ENCODE measurements around the gene CUBN.

Gene CUBN

GRCh38 chr10:16812676-16813075 is 316.9 kb downstream of the CUBN start:
- no peaks in the 10 kb centered on the region for H4K20me1 ChIP-seq (ENCODE audit: insufficient read depth)

DNA sequence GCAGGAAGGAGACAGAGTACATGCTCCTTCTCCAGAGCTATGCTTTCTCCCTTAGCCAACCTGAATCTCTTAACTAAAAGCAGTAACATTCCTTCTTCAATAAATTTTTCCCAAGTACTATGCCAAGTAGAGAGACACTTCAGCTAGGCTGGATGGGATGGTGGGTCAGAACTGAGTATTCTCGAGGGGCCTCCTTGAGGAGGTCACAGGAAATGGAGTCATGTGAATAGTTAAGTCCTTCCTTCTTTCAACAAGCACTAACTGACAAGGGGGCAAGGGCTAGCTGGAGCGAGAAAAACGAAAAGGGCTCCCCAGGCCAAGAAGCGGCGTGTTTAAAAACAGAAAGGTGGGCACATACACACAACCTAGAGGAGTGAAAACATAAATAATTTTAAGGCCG is 317.8 kb downstream of the CUBN start:
- H3K9ac ChIP-seq = no peak overlapping the region
- no peak overlapping the region for H3K4me3 ChIP-seq (IDR thresholded peaks at IDR 0.05; ENCODE audit: insufficient read depth, low read depth, low read length)
- H3K27me3 ChIP-seq (ENCODE audit: insufficient read depth, low read depth) = no peaks in the 10 kb centered on the region
- H4K20me1 ChIP-seq (ENCODE audit: insufficient read depth) = no peaks in the 10 kb centered on the region
- H3K36me3 ChIP-seq (ENCODE audit: insufficient read depth) = no peaks in the 10 kb centered on the region
- no peak overlapping the region for H3K27ac ChIP-seq
- H3K4me2 ChIP-seq = no peak overlapping the region
- no peak overlapping the region for H2AFZ ChIP-seq (ENCODE audit: low read depth)
- no peak for TF ChIP-seq CTCF (conservative IDR thresholded peaks at IDR 0.05; ENCODE audit: low read depth, low read length)
- peaks cover 9% of the 10 kb centered on the region for H3K4me1 ChIP-seq (ENCODE audit: low read depth, poor library complexity, severe bottlenecking)
- peaks cover 4% of the 10 kb centered on the region for H3K79me2 ChIP-seq (ENCODE audit: insufficient read depth, low read depth)

More at GRCh38 chr10:16812676-16813075, 316.9 kb downstream of the CUBN start:
- no peak overlapping the region for H3K4me2 ChIP-seq
- no peaks in the 10 kb centered on the region for H3K36me3 ChIP-seq (ENCODE audit: insufficient read depth)
- no peaks in the 10 kb centered on the region for H3K27me3 ChIP-seq (ENCODE audit: insufficient read depth, low read depth)
- H3K9ac ChIP-seq = no peak overlapping the region
- H3K4me3 ChIP-seq (IDR thresholded peaks at IDR 0.05; ENCODE audit: insufficient read depth, low read depth, low read length) = no peak overlapping the region
- H3K27ac ChIP-seq = no peak overlapping the region
- H3K4me1 ChIP-seq (ENCODE audit: low read depth, poor library complexity, severe bottlenecking) = peaks cover 9% of the 10 kb centered on the region
- H2AFZ ChIP-seq (ENCODE audit: low read depth) = no peak overlapping the region
- H3K79me2 ChIP-seq (ENCODE audit: insufficient read depth, low read depth) = peaks cover 4% of the 10 kb centered on the region
- no peak for TF ChIP-seq CTCF (conservative IDR thresholded peaks at IDR 0.05; ENCODE audit: low read depth, low read length)

DNA sequence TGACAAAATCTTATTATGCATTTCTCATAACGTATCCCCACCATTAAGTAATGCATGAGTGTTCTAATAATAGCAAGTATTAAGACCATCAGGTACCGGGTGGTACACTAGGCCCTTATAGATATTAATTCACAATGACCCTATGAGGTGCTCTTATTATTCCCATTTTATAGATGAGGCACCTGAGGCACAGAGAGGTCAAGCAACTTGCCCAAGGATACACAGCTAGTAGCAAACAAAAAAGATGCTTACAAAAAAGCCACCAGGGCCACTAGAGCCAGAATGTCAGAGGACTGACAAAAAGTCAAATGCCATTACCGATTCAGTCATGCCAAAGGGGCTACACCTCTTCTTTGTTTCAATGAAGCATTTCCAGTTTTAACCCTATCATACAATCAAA is 318.3 kb downstream of the CUBN start:
- no peaks in the 10 kb centered on the region; the same call in 1 of the 2 replicates for H3K79me2 ChIP-seq (ENCODE audit: insufficient read depth, low read depth)

DNA sequence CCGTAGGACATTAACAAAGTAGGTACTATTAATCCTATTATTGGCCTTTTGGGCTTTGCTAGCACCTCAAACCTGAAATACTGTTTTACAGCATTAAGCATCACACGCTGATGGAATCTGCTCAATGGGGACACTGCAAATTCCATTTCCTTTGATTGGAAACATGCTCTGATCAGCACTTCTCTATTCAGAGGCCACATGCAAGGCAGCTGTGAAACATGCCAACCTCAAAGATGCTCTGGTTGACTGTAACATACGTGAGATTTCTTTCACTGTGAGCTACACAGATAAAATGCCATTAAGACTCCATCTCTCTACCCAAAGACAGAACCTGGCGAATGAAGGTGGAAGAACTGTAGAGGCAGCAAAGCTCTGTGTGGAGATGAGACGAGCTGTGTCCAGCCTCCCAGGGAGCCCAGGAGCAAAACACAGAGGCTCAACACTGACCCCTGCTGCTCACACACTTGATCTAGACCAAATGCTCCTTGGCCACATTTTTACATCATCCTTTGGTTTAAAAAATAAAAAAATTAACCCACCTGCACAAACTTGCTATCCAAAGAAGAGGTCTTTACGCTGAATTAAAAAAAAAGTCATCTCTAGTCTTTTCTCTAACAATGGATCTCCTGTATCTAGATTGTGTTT is 320.4 kb downstream of the CUBN start:
- H3K4me3 ChIP-seq (IDR thresholded peaks at IDR 0.05; ENCODE audit: insufficient read depth, low read depth, low read length) = no peak overlapping the region
- H3K9ac ChIP-seq = no peak overlapping the region
- H4K20me1 ChIP-seq (ENCODE audit: insufficient read depth) = no peaks in the 10 kb centered on the region
- no peak overlapping the region for H3K27ac ChIP-seq
- H3K4me2 ChIP-seq = no peak overlapping the region
- no peaks in the 10 kb centered on the region for H3K27me3 ChIP-seq (ENCODE audit: insufficient read depth, low read depth)
- no peak overlapping the region for H2AFZ ChIP-seq (ENCODE audit: low read depth)
- TF ChIP-seq CTCF (conservative IDR thresholded peaks at IDR 0.05; ENCODE audit: low read depth, low read length) = peak; percentile 74
- no peaks in the 10 kb centered on the region for H3K36me3 ChIP-seq (ENCODE audit: insufficient read depth)
- no peaks in the 10 kb centered on the region for H3K79me2 ChIP-seq (ENCODE audit: insufficient read depth, low read depth)
- H3K4me1 ChIP-seq (ENCODE audit: low read depth, poor library complexity, severe bottlenecking) = no peaks in the 10 kb centered on the region

More for the DNA sequence above, 318.3 kb downstream of the CUBN start:
- H2AFZ ChIP-seq (ENCODE audit: low read depth) = no peak overlapping the region
- no peaks in the 10 kb centered on the region for H3K27me3 ChIP-seq (ENCODE audit: insufficient read depth, low read depth)
- H3K36me3 ChIP-seq (ENCODE audit: insufficient read depth) = no peaks in the 10 kb centered on the region
- peaks cover 5% of the 10 kb centered on the region for H3K4me1 ChIP-seq (ENCODE audit: low read depth, poor library complexity, severe bottlenecking)
- H3K9ac ChIP-seq = no peak overlapping the region
- no peak overlapping the region for H3K4me2 ChIP-seq
- H3K4me3 ChIP-seq (IDR thresholded peaks at IDR 0.05; ENCODE audit: insufficient read depth, low read depth, low read length) = no peak overlapping the region
- H3K27ac ChIP-seq = no peak overlapping the region
- TF ChIP-seq CTCF (conservative IDR thresholded peaks at IDR 0.05; ENCODE audit: low read depth, low read length) = no peak
- H4K20me1 ChIP-seq (ENCODE audit: insufficient read depth) = no peaks in the 10 kb centered on the region
